HUES48 (cell line): Measurements from ENCODE around the gene MINDY4B.

ENCODE experiments used
- H3K27ac ChIP-seq: one replicate; pipeline ENCODE4 v1.7.0; 2013; ENCODE audit warnings: low read depth, low read length, inconsistent platforms
- H3K27me3 ChIP-seq: 2 replicates; pipeline ENCODE4 v1.6.1; 2013; ENCODE audit warnings: mild to moderate bottlenecking, low read length; ENCODE audit not compliant: control insufficient read depth, insufficient read depth
- H3K36me3 ChIP-seq: 2 replicates; pipeline ENCODE4 v1.6.1; 2013; ENCODE audit warnings: low read length; ENCODE audit not compliant: control insufficient read depth, insufficient read depth
- H3K4me1 ChIP-seq: 2 replicates; pipeline ENCODE4 v1.6.1; 2013; ENCODE audit warnings: mild to moderate bottlenecking, low read length; ENCODE audit not compliant: control insufficient read depth, insufficient read depth
- H3K4me3 ChIP-seq: 2 replicates; pipeline ENCODE4 v1.5.1; 2013; ENCODE audit warnings: mild to moderate bottlenecking, low read depth, low read length
- H3K9ac ChIP-seq: 2 replicates; pipeline ENCODE4 v1.6.1; 2013; ENCODE audit warnings: mild to moderate bottlenecking, low read depth, low read length, moderate library complexity
- H3K9me3 ChIP-seq: 2 replicates; pipeline ENCODE4 v1.6.1; 2013; ENCODE audit warnings: low read length; ENCODE audit not compliant: control insufficient read depth, insufficient read depth

Gene MINDY4B

GRCh38 chr3:150922611-150923010, 17.4 kb upstream of the MINDY4B start:
- peaks cover 19% of the 10 kb centered on the region for H3K4me1 ChIP-seq
- H3K27me3 ChIP-seq = no peaks in the 10 kb centered on the region
- no peak overlapping the region for H3K4me3 ChIP-seq
- H3K36me3 ChIP-seq = no peaks in the 10 kb centered on the region
- H3K9ac ChIP-seq = no peak overlapping the region
- no peak overlapping the region for H3K27ac ChIP-seq
- no peaks in the 10 kb centered on the region for H3K9me3 ChIP-seq

GRCh38 chr3:150921209-150921608, 16.0 kb upstream of the MINDY4B start:
- H3K9me3 ChIP-seq = no peaks in the 10 kb centered on the region
- no peak overlapping the region for H3K4me3 ChIP-seq
- no peak overlapping the region for H3K9ac ChIP-seq
- peaks cover 19% of the 10 kb centered on the region for H3K4me1 ChIP-seq
- H3K36me3 ChIP-seq = no peaks in the 10 kb centered on the region
- no peaks in the 10 kb centered on the region for H3K27me3 ChIP-seq
- H3K27ac ChIP-seq = no peak overlapping the region

GRCh38 chr3:150920236-150920635, 15.0 kb upstream of the MINDY4B start:
- Histone ChIP-seq H3K4me3 (no peak overlapping the region), H3K9ac (no peak overlapping the region), H3K9me3 (no peaks in the 10 kb centered on the region), H3K27ac (no peak overlapping the region), H3K4me1 (peaks cover 15% of the 10 kb centered on the region), H3K27me3 (no peaks in the 10 kb centered on the region), H3K36me3 (no peaks in the 10 kb centered on the region)

- no peaks in the 10 kb centered on the region for H3K9me3 ChIP-seq
Observed at GRCh38 chr3:150917951-150918350, 12.7 kb upstream of the MINDY4B start.

GRCh38 chr3:150913133-150913922, 8.1 kb upstream of the MINDY4B start:
- H3K9me3 ChIP-seq = no peaks in the 10 kb centered on the region
- H3K27me3 ChIP-seq = no peaks in the 10 kb centered on the region
- H3K27ac ChIP-seq = no peak overlapping the region
- H3K4me3 ChIP-seq = no peak overlapping the region
- H3K36me3 ChIP-seq = no peaks in the 10 kb centered on the region
- H3K9ac ChIP-seq = no peak overlapping the region
- no peaks in the 10 kb centered on the region for H3K4me1 ChIP-seq

More at GRCh38 chr3:150917951-150918350, 12.7 kb upstream of the MINDY4B start:
- H3K27me3 ChIP-seq = no peaks in the 10 kb centered on the region
- H3K4me3 ChIP-seq = no peak overlapping the region
- no peaks in the 10 kb centered on the region for H3K36me3 ChIP-seq
- no peak overlapping the region for H3K27ac ChIP-seq
- H3K4me1 ChIP-seq = peaks cover 14% of the 10 kb centered on the region
- no peak overlapping the region for H3K9ac ChIP-seq

GRCh38 chr3:150912501-150912900, 7.3 kb upstream of the MINDY4B start:
- Histone ChIP-seq H3K9ac (no peak overlapping the region), H3K9me3 (no peaks in the 10 kb centered on the region), H3K27ac (no peak overlapping the region), H3K36me3 (no peaks in the 10 kb centered on the region), H3K27me3 (no peaks in the 10 kb centered on the region), H3K4me3 (no peak overlapping the region), H3K4me1 (no peaks in the 10 kb centered on the region)

GRCh38 chr3:150911771-150912170, 6.5 kb upstream of the MINDY4B start:
- no peaks in the 10 kb centered on the region for H3K27me3 ChIP-seq
- H3K36me3 ChIP-seq = no peaks in the 10 kb centered on the region
- no peak overlapping the region for H3K27ac ChIP-seq
- H3K4me3 ChIP-seq = no peak overlapping the region
- no peaks in the 10 kb centered on the region for H3K9me3 ChIP-seq
- no peak overlapping the region for H3K9ac ChIP-seq
- H3K4me1 ChIP-seq = no peaks in the 10 kb centered on the region

GRCh38 chr3:150906461-150906860, 1.2 kb upstream of the MINDY4B start:
- Histone ChIP-seq H3K4me1 (no peaks in the 10 kb centered on the region), H3K27ac (no peak overlapping the region), H3K9me3 (no peaks in the 10 kb centered on the region), H3K4me3 (no peak overlapping the region), H3K27me3 (no peaks in the 10 kb centered on the region), H3K36me3 (no peaks in the 10 kb centered on the region), H3K9ac (no peak overlapping the region)

GRCh38 chr3:150905746-150906145, 507 bp upstream of the MINDY4B start:
- Histone ChIP-seq H3K27me3 (no peaks in the 10 kb centered on the region), H3K27ac (no peak overlapping the region), H3K36me3 (no peaks in the 10 kb centered on the region), H3K9ac (no peak overlapping the region), H3K4me1 (no peaks in the 10 kb centered on the region), H3K4me3 (no peak overlapping the region), H3K9me3 (no peaks in the 10 kb centered on the region)

- no peaks in the 10 kb centered on the region for H3K4me1 ChIP-seq
- H3K27ac ChIP-seq = no peak overlapping the region
- H3K4me3 ChIP-seq = no peak overlapping the region
- H3K9ac ChIP-seq = no peak overlapping the region
- no peaks in the 10 kb centered on the region for H3K27me3 ChIP-seq
- H3K36me3 ChIP-seq = no peaks in the 10 kb centered on the region
- H3K9me3 ChIP-seq = no peaks in the 10 kb centered on the region
Observed at GRCh38 chr3:150902988-150903387, 2.3 kb downstream of the MINDY4B start.

- H3K36me3 ChIP-seq = no peaks in the 10 kb centered on the region
- H3K4me1 ChIP-seq = no peaks in the 10 kb centered on the region
- H3K27ac ChIP-seq = no peak overlapping the region
- H3K4me3 ChIP-seq = no peak overlapping the region
- no peaks in the 10 kb centered on the region for H3K27me3 ChIP-seq
- H3K9ac ChIP-seq = no peak overlapping the region
- H3K9me3 ChIP-seq = no peaks in the 10 kb centered on the region
Observed at GRCh38 chr3:150901793-150902192, 3.4 kb downstream of the MINDY4B start.
